Astrocyte of the hippocampus (primary cell): ENCODE results near the gene GPN1.
A peak's percentile ranks its signal among the peaks of the same experiment; 100 is the strongest.
"Not testable (repeated sequence)": the region's sequence is repeated elsewhere in the genome, so short reads cannot be mapped to it uniquely, and the experiment has no call there.

ENCODE experiments used
- DNase-seq: peaks from one replicate; pipeline ENCODE4 v3.0.0; 2011; ENCODE audit warnings: low read depth, low spot score

Gene GPN1

GRCh38 chr2:27667446-27667845 lies 38.6 kb downstream of the GPN1 start:
- no peak for DNase-seq

GRCh38 chr2:27671235-27671634 lies 42.4 kb downstream of the GPN1 start:
- no peak for DNase-seq

DNA sequence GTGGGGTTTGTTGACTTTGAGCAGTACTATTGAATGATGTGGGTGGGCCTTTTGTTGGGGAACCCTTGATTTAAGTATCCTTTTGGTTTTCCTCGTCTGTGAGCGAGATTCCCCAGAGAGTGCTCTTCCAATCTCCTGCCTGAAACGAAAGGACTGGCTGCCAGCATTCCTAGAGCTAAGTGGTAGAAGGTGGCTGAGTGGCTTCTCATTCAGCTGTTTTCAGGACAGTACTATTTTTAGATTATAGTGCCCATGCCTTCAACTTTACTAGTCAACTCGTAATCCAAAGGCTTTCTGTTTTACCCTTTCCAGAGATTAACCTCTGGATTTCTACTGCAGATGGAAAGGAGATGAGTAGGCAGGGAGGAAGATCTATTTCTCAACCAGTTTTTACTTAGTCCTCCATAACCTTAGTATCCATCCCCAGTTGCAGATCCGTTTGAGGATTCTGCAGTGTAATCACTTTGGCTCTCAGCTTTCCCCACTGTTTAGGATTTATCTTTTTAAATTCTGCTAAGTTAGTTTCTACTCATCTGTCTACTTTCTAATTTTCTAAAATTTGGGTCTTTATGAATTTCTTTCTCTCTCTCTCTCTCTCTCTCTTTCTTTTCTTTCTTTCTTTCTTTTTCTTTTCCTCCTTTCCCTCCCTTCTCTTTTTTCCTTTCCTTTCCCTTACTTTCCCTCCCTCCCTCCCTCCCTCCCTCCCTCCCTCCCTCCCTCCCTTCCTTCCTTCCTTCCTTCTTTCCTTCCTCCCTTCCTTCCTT lies 44.1 kb downstream of the GPN1 start:
- DNase-seq: no peak

GRCh38 chr2:27680571-27680970 lies 51.7 kb downstream of the GPN1 start:
- DNase-seq: no peak

DNA sequence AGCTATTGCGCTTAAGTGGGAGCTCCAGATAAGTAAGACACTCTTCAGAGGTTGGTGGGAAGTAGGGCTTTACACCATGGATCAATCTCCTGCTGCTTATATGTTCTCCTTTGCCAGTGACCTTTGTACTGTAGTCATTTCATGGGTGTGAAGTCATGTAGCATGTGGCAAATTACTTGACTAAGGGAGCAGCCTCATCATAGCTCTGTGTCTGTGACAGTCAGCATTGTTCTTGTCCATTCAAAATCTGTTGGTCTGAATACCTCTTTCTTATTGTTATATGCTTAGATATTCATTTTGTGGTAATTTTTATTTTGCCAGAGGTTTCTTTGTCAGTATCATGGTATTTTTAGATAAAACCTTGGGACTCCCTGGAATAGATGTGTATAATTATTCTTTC lies 53.0 kb downstream of the GPN1 start:
- DNase-seq: peak; percentile 63

DNA sequence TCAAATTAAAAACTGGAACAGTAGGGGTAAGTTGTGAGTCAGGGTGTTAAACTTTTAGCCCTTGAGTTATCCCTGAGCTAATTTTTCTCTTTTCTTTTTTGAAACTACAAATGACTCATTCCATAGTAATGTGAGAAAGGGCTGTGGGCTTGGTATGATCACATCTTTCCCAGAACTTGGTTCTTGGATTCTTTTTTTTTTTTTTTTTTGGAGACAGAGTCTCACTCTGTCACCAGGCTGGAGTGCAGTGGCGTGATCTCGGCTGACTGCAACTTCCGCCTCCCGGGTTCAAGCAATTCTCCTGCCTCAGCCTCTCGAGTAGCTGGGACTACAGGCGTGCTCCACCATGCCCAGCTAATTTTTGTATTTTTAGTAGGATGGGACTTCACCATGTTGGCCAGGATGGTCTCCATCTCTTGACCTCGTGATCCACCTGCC lies 53.5 kb downstream of the GPN1 start:
- DNase-seq: peak; percentile 91

DNA sequence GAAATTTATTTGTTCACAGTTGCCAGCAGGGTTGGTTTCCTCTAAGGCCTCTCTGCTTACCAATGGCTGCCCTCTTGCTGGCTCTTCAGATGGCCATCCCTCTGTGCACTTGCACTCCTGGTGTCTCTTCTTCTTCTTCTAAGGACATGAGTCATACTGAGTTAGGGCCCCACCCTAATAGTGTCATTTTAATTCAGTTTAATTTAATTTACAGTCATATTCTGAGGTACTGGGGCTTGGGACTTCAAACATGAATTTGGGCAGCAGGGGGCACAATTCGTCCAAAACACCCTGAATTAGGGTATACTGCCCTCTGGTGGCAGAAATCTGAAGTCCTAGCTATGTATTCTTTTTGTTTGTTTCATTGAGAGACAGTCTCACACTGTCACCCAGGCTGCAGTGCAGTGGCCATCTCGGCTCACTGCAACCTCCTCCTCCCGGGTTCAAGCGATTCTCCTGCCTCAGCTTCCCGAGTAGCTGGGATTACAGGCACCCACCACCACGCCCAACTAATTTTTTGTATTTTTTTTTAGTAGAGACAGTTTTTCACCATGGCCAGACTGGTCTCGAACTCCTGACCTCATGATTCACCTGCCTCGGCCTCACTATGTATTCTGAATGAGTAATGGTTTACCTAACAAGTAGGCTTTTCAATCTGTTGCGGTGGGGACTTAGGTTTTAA lies 54.7 kb downstream of the GPN1 start:
- peak; percentile 93 for DNase-seq

DNA sequence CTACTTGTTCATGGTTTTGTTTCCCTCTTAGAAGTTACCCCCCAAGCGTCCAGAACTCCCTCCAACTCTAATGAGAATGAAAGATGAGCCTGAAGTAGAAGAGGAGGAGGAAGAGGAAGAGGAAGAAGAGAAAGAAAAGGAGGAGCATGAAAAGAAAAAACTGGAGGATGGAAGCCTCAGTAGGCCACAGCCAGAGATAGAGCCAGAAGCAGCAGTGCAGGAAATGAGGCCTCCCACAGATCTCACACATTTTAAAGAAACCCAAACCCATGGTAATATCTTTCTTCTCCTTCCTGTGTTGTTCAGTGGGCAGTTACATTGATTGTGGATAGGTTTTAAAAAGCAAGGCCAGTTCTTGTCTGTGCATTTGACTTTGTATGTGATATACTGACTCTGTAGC lies 56.2 kb downstream of the GPN1 start:
- DNase-seq: not testable (repeated sequence)

DNA sequence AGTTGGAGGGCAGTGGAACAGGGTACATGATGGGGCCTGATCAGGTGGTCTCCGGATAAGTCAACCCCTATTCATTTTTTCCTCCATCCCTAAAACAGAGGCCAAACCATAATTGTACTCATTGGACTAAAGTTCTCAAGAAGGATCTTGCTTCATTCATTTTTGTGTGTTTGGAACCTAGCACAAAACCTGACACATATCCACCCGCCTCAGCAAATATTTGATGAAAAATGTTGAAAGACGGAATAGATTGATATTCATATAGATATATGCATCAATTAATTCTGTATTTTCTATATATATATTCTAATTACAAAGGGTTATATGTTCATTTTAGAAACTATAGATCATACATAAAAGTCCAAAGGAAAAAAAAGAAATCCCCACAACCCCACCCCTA lies 56.7 kb downstream of the GPN1 start:
- DNase-seq: no peak

GRCh38 chr2:27687232-27687631 lies 58.4 kb downstream of the GPN1 start:
- DNase-seq: no peak

GRCh38 chr2:27689424-27689823 lies 60.6 kb downstream of the GPN1 start:
- no peak for DNase-seq

GRCh38 chr2:27690052-27690451 lies 61.2 kb downstream of the GPN1 start:
- DNase-seq: no peak

GRCh38 chr2:27697660-27698059 lies 68.8 kb downstream of the GPN1 start:
- no peak for DNase-seq
